WTC11 (cell line): Measurements from ENCODE around the gene PRKCSH. TPM values are rescaled to one million over a fixed set of nuclear protein-coding genes. Genes with fewer than 3 reads are reported as not detected.

Experiments
- CREM ChIP-seq: sonication (generic); formaldehyde crosslinking; IDR thresholded peaks from 2 replicates; pipeline ENCODE4 v1.8.1; 2022; ENCODE audit warnings: mild to moderate bottlenecking, missing genetic modification reagents, moderate library complexity
- ESRRA ChIP-seq: sonication (generic); formaldehyde crosslinking; IDR thresholded peaks from 2 replicates; pipeline ENCODE4 v1.8.1; 2022; ENCODE audit warnings: mild to moderate bottlenecking, missing genetic modification reagents, borderline replicate concordance
- FOXJ3 ChIP-seq: sonication (generic); formaldehyde crosslinking; IDR thresholded peaks from 2 replicates; pipeline ENCODE4 v1.9.0; 2021; ENCODE audit warnings: missing genetic modification reagents, mild to moderate bottlenecking, borderline replicate concordance
- FOXP1 ChIP-seq: sonication (generic); formaldehyde crosslinking; IDR thresholded peaks from 2 replicates; pipeline ENCODE4 v1.8.0; 2022; ENCODE audit warnings: missing genetic modification reagents, mild to moderate bottlenecking, moderate library complexity, borderline replicate concordance
- KAT7 ChIP-seq: sonication (generic); formaldehyde crosslinking; IDR thresholded peaks from 2 replicates; pipeline ENCODE4 v1.8.1; 2023; ENCODE audit warnings: missing genetic modification reagents, mild to moderate bottlenecking, borderline replicate concordance
- NFATC4 ChIP-seq: fragments of 250-450 bp; sonication (Bioruptor Pico); IDR thresholded peaks from 2 replicates; pipeline ENCODE4 v1.9.0; 2021; ENCODE audit warnings: mild to moderate bottlenecking
- NFE2L1 ChIP-seq: sonication (generic); formaldehyde crosslinking; IDR thresholded peaks from 2 replicates; pipeline ENCODE4 v1.8.1; 2023; ENCODE audit warnings: missing genetic modification reagents
- NR1H2 ChIP-seq: sonication (generic); formaldehyde crosslinking; IDR thresholded peaks from 2 replicates; pipeline ENCODE4 v1.9.0; 2021; ENCODE audit warnings: mild to moderate bottlenecking, moderate library complexity, missing genetic modification reagents
- TEAD1 ChIP-seq: sonication (generic); formaldehyde crosslinking; IDR thresholded peaks from 2 replicates; pipeline ENCODE4 v1.8.0; 2022; ENCODE audit warnings: mild to moderate bottlenecking, missing genetic modification reagents
- ZNF416 ChIP-seq: fragments of 250-450 bp; sonication (Bioruptor Pico); IDR thresholded peaks from 2 replicates; pipeline ENCODE4 v1.9.0; 2021; ENCODE audit warnings: mild to moderate bottlenecking, inconsistent platforms
- total RNA-seq: library from RNA; stranded (reverse); gene quantifications from 3 replicates; pipeline ENCODE4 v1.2.3, GENCODE V29; 2021
- TF ChIP-seq, protein P1 (sequence below): sonication (generic); formaldehyde crosslinking; IDR thresholded peaks from 2 replicates; pipeline ENCODE4 v1.8.1; 2023; ENCODE audit warnings: mild to moderate bottlenecking, missing genetic modification reagents, borderline replicate concordance
- TF ChIP-seq, protein P2 (sequence below): sonication (generic); formaldehyde crosslinking; IDR thresholded peaks from 2 replicates; pipeline ENCODE4 v1.8.1; 2022; ENCODE audit warnings: mild to moderate bottlenecking, moderate library complexity, missing genetic modification reagents
- TF ChIP-seq, protein P3 (sequence below): fragments of 200-600 bp; IDR thresholded peaks from 2 replicates; pipeline ENCODE4 v1.8.0; 2022; ENCODE audit warnings: antibody characterized with exemption
- TF ChIP-seq, protein P4 (sequence below): fragments of 250-450 bp; sonication (Bioruptor Pico); IDR thresholded peaks from 2 replicates; pipeline ENCODE4 v1.9.0; 2021; ENCODE audit warnings: mild to moderate bottlenecking
- TF ChIP-seq, protein P5 (sequence below): sonication (generic); formaldehyde crosslinking; IDR thresholded peaks from 2 replicates; pipeline ENCODE4 v1.8.0; 2022; ENCODE audit warnings: mild to moderate bottlenecking, missing genetic modification reagents
- TF ChIP-seq, protein P6 (sequence below): fragments of 250-450 bp; sonication (Bioruptor Pico); IDR thresholded peaks from 2 replicates; pipeline ENCODE4 v1.9.0; 2021; ENCODE audit warnings: mild to moderate bottlenecking
- TF ChIP-seq, protein P7 (sequence below): sonication (generic); formaldehyde crosslinking; IDR thresholded peaks from 2 replicates; pipeline ENCODE4 v1.8.0; 2022; ENCODE audit warnings: mild to moderate bottlenecking, missing genetic modification reagents
- TF ChIP-seq, protein P8 (sequence below): sonication (generic); formaldehyde crosslinking; IDR thresholded peaks from 2 replicates; pipeline ENCODE4 v1.8.1; 2022; ENCODE audit warnings: low read depth, mild to moderate bottlenecking, moderate library complexity, missing genetic modification reagents, borderline replicate concordance
- TF ChIP-seq, protein P9 (sequence below): sonication (generic); formaldehyde crosslinking; conservative IDR thresholded peaks from 2 replicates; pipeline ENCODE4 v1.8.1; 2023; ENCODE audit warnings: mild to moderate bottlenecking, low read depth, missing genetic modification reagents, moderate library complexity

PRKCSH gene
- total RNA-seq, 1 experiment from 2014 or later, result 396 TPM

DNA sequence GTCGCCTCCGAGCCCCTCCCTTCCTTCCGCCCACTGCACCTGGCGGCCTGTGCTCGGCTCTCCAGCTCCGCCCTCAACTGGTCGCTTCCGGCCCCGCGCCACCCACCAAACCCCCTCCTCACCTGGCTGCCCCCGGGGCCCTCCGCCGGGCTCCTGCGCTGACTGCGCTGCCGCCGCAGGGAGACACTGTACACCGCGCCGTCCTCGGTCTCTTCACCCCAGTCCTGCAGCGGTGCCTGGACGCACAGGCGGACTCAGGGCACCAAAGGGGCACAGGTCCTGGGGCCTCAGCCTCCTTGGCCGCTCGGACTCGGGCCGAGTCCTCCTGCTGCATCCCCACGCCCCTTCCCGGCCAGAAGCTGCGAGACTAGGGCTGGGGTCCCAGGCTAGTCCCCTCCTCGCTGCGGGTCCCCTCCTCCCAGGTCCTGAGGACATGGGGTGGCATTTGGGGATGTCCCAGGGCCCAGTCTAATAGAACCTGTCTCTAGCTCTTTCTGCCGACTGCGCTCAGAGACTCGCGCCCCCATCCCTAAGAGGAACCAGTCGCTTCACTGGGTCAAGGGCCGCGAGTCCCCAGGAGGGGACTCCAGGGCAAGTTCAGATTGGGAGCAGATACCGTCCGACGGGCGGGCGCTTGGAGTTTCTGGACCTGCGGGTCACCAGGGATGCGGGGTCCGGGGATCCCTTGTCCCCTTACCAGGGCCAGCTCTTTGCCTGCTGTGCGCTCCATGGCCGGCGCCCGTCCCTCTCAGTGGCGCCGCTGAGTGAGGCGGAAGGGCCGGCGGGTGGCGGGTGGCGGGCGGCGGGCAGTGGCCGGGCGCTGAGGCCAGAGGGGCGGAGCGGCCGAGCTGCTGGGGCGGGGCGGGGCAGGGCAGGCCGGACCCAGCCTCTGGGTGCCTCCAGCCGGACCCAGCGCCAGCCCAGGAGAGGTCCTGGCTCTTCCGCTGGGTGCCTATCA lies 16.6 kb upstream of the PRKCSH start, which contains the start of gene RGL3 (continued):
- TF ChIP-seq, protein P1, sequence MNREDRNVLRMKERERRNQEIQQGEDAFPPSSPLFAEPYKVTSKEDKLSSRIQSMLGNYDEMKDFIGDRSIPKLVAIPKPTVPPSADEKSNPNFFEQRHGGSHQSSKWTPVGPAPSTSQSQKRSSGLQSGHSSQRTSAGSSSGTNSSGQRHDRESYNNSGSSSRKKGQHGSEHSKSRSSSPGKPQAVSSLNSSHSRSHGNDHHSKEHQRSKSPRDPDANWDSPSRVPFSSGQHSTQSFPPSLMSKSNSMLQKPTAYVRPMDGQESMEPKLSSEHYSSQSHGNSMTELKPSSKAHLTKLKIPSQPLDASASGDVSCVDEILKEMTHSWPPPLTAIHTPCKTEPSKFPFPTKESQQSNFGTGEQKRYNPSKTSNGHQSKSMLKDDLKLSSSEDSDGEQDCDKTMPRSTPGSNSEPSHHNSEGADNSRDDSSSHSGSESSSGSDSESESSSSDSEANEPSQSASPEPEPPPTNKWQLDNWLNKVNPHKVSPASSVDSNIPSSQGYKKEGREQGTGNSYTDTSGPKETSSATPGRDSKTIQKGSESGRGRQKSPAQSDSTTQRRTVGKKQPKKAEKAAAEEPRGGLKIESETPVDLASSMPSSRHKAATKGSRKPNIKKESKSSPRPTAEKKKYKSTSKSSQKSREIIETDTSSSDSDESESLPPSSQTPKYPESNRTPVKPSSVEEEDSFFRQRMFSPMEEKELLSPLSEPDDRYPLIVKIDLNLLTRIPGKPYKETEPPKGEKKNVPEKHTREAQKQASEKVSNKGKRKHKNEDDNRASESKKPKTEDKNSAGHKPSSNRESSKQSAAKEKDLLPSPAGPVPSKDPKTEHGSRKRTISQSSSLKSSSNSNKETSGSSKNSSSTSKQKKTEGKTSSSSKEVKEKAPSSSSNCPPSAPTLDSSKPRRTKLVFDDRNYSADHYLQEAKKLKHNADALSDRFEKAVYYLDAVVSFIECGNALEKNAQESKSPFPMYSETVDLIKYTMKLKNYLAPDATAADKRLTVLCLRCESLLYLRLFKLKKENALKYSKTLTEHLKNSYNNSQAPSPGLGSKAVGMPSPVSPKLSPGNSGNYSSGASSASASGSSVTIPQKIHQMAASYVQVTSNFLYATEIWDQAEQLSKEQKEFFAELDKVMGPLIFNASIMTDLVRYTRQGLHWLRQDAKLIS, result no peak
- TF ChIP-seq CREM (CRISPR knock-in tag) (no peak), NFATC4 (no peak), FOXJ3 (CRISPR knock-in tag) (no peak), NFE2L1 (CRISPR knock-in tag) (no peak), ZNF416 (CRISPR knock-in tag) (no peak), TEAD1 (no peak), FOXP1 (CRISPR knock-in tag) (peak; percentile 74; the same call in 1 of the 2 replicates), ESRRA (CRISPR knock-in tag) (no peak), KAT7 (CRISPR knock-in tag) (0 out of 2 replicates have a peak, but pooled peaks have one; percentile 52), NR1H2 (CRISPR knock-in tag) (no peak)
- TF ChIP-seq, protein P2, sequence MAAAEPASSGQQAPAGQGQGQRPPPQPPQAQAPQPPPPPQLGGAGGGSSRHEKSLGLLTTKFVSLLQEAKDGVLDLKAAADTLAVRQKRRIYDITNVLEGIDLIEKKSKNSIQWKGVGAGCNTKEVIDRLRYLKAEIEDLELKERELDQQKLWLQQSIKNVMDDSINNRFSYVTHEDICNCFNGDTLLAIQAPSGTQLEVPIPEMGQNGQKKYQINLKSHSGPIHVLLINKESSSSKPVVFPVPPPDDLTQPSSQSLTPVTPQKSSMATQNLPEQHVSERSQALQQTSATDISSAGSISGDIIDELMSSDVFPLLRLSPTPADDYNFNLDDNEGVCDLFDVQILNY, result no peak
- TF ChIP-seq, protein P3, sequence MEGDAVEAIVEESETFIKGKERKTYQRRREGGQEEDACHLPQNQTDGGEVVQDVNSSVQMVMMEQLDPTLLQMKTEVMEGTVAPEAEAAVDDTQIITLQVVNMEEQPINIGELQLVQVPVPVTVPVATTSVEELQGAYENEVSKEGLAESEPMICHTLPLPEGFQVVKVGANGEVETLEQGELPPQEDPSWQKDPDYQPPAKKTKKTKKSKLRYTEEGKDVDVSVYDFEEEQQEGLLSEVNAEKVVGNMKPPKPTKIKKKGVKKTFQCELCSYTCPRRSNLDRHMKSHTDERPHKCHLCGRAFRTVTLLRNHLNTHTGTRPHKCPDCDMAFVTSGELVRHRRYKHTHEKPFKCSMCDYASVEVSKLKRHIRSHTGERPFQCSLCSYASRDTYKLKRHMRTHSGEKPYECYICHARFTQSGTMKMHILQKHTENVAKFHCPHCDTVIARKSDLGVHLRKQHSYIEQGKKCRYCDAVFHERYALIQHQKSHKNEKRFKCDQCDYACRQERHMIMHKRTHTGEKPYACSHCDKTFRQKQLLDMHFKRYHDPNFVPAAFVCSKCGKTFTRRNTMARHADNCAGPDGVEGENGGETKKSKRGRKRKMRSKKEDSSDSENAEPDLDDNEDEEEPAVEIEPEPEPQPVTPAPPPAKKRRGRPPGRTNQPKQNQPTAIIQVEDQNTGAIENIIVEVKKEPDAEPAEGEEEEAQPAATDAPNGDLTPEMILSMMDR, result no peak
- TF ChIP-seq, protein P4, sequence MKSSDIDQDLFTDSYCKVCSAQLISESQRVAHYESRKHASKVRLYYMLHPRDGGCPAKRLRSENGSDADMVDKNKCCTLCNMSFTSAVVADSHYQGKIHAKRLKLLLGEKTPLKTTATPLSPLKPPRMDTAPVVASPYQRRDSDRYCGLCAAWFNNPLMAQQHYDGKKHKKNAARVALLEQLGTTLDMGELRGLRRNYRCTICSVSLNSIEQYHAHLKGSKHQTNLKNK (CRISPR knock-in tag), result no peak
- TF ChIP-seq, protein P5, sequence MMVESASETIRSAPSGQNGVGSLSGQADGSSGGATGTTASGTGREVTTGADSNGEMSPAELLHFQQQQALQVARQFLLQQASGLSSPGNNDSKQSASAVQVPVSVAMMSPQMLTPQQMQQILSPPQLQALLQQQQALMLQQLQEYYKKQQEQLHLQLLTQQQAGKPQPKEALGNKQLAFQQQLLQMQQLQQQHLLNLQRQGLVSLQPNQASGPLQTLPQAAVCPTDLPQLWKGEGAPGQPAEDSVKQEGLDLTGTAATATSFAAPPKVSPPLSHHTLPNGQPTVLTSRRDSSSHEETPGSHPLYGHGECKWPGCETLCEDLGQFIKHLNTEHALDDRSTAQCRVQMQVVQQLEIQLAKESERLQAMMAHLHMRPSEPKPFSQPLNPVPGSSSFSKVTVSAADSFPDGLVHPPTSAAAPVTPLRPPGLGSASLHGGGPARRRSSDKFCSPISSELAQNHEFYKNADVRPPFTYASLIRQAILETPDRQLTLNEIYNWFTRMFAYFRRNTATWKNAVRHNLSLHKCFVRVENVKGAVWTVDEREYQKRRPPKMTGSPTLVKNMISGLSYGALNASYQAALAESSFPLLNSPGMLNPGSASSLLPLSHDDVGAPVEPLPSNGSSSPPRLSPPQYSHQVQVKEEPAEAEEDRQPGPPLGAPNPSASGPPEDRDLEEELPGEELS, result peak; percentile 69; the same call in 1 of the 2 replicates
- TF ChIP-seq, protein P6, sequence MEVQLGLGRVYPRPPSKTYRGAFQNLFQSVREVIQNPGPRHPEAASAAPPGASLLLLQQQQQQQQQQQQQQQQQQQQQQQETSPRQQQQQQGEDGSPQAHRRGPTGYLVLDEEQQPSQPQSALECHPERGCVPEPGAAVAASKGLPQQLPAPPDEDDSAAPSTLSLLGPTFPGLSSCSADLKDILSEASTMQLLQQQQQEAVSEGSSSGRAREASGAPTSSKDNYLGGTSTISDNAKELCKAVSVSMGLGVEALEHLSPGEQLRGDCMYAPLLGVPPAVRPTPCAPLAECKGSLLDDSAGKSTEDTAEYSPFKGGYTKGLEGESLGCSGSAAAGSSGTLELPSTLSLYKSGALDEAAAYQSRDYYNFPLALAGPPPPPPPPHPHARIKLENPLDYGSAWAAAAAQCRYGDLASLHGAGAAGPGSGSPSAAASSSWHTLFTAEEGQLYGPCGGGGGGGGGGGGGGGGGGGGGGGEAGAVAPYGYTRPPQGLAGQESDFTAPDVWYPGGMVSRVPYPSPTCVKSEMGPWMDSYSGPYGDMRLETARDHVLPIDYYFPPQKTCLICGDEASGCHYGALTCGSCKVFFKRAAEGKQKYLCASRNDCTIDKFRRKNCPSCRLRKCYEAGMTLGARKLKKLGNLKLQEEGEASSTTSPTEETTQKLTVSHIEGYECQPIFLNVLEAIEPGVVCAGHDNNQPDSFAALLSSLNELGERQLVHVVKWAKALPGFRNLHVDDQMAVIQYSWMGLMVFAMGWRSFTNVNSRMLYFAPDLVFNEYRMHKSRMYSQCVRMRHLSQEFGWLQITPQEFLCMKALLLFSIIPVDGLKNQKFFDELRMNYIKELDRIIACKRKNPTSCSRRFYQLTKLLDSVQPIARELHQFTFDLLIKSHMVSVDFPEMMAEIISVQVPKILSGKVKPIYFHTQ (CRISPR knock-in tag), result no peak
- TF ChIP-seq, protein P7, sequence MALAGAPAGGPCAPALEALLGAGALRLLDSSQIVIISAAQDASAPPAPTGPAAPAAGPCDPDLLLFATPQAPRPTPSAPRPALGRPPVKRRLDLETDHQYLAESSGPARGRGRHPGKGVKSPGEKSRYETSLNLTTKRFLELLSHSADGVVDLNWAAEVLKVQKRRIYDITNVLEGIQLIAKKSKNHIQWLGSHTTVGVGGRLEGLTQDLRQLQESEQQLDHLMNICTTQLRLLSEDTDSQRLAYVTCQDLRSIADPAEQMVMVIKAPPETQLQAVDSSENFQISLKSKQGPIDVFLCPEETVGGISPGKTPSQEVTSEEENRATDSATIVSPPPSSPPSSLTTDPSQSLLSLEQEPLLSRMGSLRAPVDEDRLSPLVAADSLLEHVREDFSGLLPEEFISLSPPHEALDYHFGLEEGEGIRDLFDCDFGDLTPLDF (CRISPR knock-in tag), result 0 out of 2 replicates have a peak, but pooled peaks have one; percentile 0
- TF ChIP-seq, protein P8, sequence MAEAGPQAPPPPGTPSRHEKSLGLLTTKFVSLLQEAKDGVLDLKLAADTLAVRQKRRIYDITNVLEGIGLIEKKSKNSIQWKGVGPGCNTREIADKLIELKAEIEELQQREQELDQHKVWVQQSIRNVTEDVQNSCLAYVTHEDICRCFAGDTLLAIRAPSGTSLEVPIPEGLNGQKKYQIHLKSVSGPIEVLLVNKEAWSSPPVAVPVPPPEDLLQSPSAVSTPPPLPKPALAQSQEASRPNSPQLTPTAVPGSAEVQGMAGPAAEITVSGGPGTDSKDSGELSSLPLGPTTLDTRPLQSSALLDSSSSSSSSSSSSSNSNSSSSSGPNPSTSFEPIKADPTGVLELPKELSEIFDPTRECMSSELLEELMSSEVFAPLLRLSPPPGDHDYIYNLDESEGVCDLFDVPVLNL (CRISPR knock-in tag), result no peak
- TF ChIP-seq, protein P9, sequence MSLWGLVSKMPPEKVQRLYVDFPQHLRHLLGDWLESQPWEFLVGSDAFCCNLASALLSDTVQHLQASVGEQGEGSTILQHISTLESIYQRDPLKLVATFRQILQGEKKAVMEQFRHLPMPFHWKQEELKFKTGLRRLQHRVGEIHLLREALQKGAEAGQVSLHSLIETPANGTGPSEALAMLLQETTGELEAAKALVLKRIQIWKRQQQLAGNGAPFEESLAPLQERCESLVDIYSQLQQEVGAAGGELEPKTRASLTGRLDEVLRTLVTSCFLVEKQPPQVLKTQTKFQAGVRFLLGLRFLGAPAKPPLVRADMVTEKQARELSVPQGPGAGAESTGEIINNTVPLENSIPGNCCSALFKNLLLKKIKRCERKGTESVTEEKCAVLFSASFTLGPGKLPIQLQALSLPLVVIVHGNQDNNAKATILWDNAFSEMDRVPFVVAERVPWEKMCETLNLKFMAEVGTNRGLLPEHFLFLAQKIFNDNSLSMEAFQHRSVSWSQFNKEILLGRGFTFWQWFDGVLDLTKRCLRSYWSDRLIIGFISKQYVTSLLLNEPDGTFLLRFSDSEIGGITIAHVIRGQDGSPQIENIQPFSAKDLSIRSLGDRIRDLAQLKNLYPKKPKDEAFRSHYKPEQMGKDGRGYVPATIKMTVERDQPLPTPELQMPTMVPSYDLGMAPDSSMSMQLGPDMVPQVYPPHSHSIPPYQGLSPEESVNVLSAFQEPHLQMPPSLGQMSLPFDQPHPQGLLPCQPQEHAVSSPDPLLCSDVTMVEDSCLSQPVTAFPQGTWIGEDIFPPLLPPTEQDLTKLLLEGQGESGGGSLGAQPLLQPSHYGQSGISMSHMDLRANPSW (CRISPR knock-in tag), result no peak
